Measurements from ENCODE around the gene IL2RG.

DNA sequence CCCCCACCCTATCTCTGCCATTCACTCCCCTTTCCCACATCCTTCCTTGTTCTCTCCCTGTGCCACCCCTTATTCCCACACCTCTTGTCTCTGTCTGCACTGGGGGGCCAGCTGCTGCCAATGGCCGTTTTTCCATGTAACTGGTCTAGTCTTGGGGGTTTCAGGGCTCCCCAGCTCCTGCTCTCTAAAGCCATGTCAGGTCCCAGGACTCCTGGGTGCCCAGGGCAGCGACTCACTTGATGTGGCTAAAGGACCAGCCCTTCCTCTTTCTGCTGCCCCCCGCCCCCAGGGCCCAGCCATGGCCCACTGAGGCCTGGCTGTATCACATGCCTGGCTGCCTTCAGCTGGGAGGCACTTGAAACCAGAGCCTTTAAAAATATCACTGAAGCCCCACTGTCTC, 43.3 kb upstream of the IL2RG start:
- TF ChIP-seq POLR2A (IDR thresholded peaks at IDR 0.05) (no peak), CTCF (IDR thresholded peaks at IDR 0.05) (no peak)
